PC-9 (cell line): Measurements from ENCODE around the gene KEL.

ENCODE experiments used
- EZH2 ChIP-seq: fragments of 200-600 bp; sonication (generic); IDR thresholded peaks from 2 replicates; pipeline ENCODE4 v1.8.0; 2017; ENCODE audit warnings: antibody characterized with exemption, low read depth
- TF ChIP-seq, protein P1 (sequence below): fragments of 200-600 bp; sonication (generic); conservative IDR thresholded peaks from 2 replicates; pipeline ENCODE4 v1.6.1; 2017; ENCODE audit warnings: mixed run types, antibody characterized with exemption, mild to moderate bottlenecking, moderate library complexity

DNA sequence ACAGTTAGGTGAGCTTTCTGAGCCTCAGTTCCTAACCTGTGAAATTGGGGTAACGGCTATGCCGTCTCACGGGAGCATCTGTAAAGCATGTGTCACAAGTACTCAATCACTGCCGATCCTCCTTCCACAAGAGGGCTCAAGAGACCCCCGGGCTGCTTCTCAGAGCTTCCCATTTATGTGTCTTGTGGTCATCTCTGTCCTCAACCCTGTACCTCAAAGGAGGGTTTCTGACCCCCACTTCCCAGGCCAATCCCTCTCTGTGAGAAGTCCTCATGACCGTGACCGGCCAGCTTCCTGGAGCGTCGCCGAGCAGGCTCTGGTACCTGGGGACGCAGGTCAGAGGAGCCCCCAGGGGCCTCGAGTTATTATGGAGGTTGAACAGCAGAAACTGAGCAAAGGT is 28.1 kb downstream of the KEL start:
- TF ChIP-seq, protein P1, sequence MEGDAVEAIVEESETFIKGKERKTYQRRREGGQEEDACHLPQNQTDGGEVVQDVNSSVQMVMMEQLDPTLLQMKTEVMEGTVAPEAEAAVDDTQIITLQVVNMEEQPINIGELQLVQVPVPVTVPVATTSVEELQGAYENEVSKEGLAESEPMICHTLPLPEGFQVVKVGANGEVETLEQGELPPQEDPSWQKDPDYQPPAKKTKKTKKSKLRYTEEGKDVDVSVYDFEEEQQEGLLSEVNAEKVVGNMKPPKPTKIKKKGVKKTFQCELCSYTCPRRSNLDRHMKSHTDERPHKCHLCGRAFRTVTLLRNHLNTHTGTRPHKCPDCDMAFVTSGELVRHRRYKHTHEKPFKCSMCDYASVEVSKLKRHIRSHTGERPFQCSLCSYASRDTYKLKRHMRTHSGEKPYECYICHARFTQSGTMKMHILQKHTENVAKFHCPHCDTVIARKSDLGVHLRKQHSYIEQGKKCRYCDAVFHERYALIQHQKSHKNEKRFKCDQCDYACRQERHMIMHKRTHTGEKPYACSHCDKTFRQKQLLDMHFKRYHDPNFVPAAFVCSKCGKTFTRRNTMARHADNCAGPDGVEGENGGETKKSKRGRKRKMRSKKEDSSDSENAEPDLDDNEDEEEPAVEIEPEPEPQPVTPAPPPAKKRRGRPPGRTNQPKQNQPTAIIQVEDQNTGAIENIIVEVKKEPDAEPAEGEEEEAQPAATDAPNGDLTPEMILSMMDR = no peak
- TF ChIP-seq EZH2 = no peak
